Endothelial cell of umbilical vein (primary cell): ENCODE measurements around the gene MCM5. TPM values are rescaled to one million over a fixed set of nuclear protein-coding genes. Genes with fewer than 3 reads are reported as not detected.

ENCODE experiments used
- BruUV-seq: library from RNA; stranded (reverse); fragments of 400-500 nt; replicated peaks from 2 replicates; lab custom pipeline; 2021; lab: Mats Ljungman, UMichigan
- CTCF ChIA-PET: fragments of 300-600, 350-600 bp; sonication (Branson Sonifier 250); formaldehyde crosslinking; loops from one replicate; lab custom pipeline; 2021; ENCODE audit warnings: antibody characterized with exemption, inconsistent platforms; lab: Charles Lee
- POLR2A ChIA-PET: fragments of 300-600, 350-600 bp; sonication (Branson Sonifier 250); formaldehyde crosslinking; loops from one replicate; lab custom pipeline; 2021; ENCODE audit warnings: antibody characterized with exemption, inconsistent platforms; lab: Charles Lee
- DNase-seq: peaks from one replicate; pipeline ENCODE4 v3.0.0-alpha.2; 2011; ENCODE audit warnings: low read depth, low spot score
- FAIRE-seq: peaks from 2 replicates; lab custom pipeline; 2011; peaks lifted over from hg19 to GRCh38; lab: Jason Lieb, UNC
- H2AFZ ChIP-seq: 2 replicates; pipeline ENCODE4 v1.6.0; 2012; ENCODE audit warnings: low read depth, low read length, control low read depth, inconsistent platforms
- H3K27ac ChIP-seq: 2 replicates; pipeline ENCODE4 v1.5.1; 2011; ENCODE audit warnings: low read depth, mild to moderate bottlenecking, control low read depth, low read length, moderate library complexity; ENCODE audit not compliant: insufficient read depth
- H3K27me3 ChIP-seq, 2 experiments: 2 replicates each; pipeline versions ENCODE4 v1.6.0 to v1.6.1; 2011; ENCODE audit warnings: low read length in 2 of 2, mixed read lengths in 1 of 2; ENCODE audit not compliant: control insufficient read depth in 2 of 2, insufficient read depth in 2 of 2
- H3K36me3 ChIP-seq, 2 experiments: 2 replicates in 1 of 2; 3 replicates in 1 of 2; pipeline ENCODE4 v1.5.1; 2011; ENCODE audit warnings: low read length in 2 of 2, mild to moderate bottlenecking in 1 of 2, moderate library complexity in 1 of 2; ENCODE audit not compliant: control insufficient read depth in 2 of 2, insufficient read depth in 2 of 2; ENCODE audit errors: extremely low read depth in 1 of 2
- H3K4me1 ChIP-seq: 3 replicates; pipeline ENCODE4 v1.5.1; 2011; ENCODE audit warnings: mild to moderate bottlenecking, low read length; ENCODE audit not compliant: control insufficient read depth, insufficient read depth; ENCODE audit errors: extremely low read depth
- H3K4me2 ChIP-seq: 2 replicates; pipeline ENCODE4 v1.6.1; 2011; ENCODE audit warnings: low read length, control low read depth, mixed read lengths; ENCODE audit not compliant: insufficient read depth
- H3K4me3 ChIP-seq, 3 experiments: fragments of 200-600 bp in 1 of 3; sonication (generic), shearing (Covaris generic) in 1 of 3; replicated peaks in 1 of 3; 2 replicates each; pipeline ENCODE4 v1.5.1; 2011 to 2016; ENCODE audit warnings: control low read depth in 3 of 3, low read length in 3 of 3, mild to moderate bottlenecking in 2 of 3, inconsistent platforms in 1 of 3, low read depth in 1 of 3, moderate library complexity in 1 of 3; ENCODE audit not compliant: insufficient read depth in 1 of 3
- H3K79me2 ChIP-seq: 2 replicates; pipeline ENCODE4 v1.6.0; 2012; ENCODE audit warnings: low read length, inconsistent platforms; ENCODE audit not compliant: control insufficient read depth, insufficient read depth
- H3K9ac ChIP-seq: replicated peaks from 2 replicates; pipeline ENCODE3; 2011; ENCODE audit warnings: low read length, control low read depth; ENCODE audit not compliant: insufficient read depth; ENCODE audit errors: extremely low read depth
- H3K9me1 ChIP-seq: replicated peaks from 3 replicates; pipeline ENCODE4 v1.6.0; 2011; ENCODE audit warnings: mild to moderate bottlenecking, low read length; ENCODE audit not compliant: control insufficient read depth, insufficient read depth; ENCODE audit errors: extremely low read depth
- H3K9me3 ChIP-seq: replicated peaks from 2 replicates; pipeline ENCODE4 v1.5.1; 2012; ENCODE audit warnings: low read length, inconsistent platforms; ENCODE audit not compliant: control insufficient read depth, insufficient read depth
- H4K20me1 ChIP-seq: replicated peaks from 2 replicates; pipeline ENCODE3; 2011; ENCODE audit warnings: mild to moderate bottlenecking, low read length; ENCODE audit not compliant: control insufficient read depth, insufficient read depth; ENCODE audit errors: extremely low read depth
- CTCF ChIP-seq, 2 donors: IDR thresholded peaks; 1 replicate in 1 of 2; 2 replicates in 1 of 2; pipeline ENCODE4 v1.5.1; 2011; ENCODE audit warnings: low read length in 2 of 2, mild to moderate bottlenecking in 2 of 2, moderate library complexity in 2 of 2, control low read depth in 1 of 2, inconsistent platforms in 1 of 2, low read depth in 1 of 2; ENCODE audit not compliant: insufficient read depth in 1 of 2; ENCODE audit errors: extremely low read depth in 1 of 2
- EZH2 ChIP-seq: IDR thresholded peaks from 2 replicates; pipeline ENCODE4 v1.6.1; 2012; ENCODE audit warnings: borderline replicate concordance, low read depth, mild to moderate bottlenecking, moderate library complexity, low read length, inconsistent platforms; ENCODE audit not compliant: severe bottlenecking
- MAX ChIP-seq: IDR thresholded peaks from 2 replicates; pipeline ENCODE4 v1.6.1; 2011; ENCODE audit not compliant: insufficient read depth, insufficient read length
- MYC ChIP-seq: IDR thresholded peaks from one replicate; pipeline ENCODE4 v1.6.1; 2011; ENCODE audit warnings: mild to moderate bottlenecking, low read depth, low read length
- POLR2AphosphoS5 ChIP-seq: IDR thresholded peaks from 2 replicates; pipeline ENCODE4 v1.6.1; 2012; ENCODE audit warnings: low read depth, mild to moderate bottlenecking, control low read depth, low read length, moderate library complexity; ENCODE audit not compliant: insufficient read depth
- dilution Hi-C: fragments of 300-500 bp; cut with MboI; formaldehyde crosslinking; loops from one replicate; pipeline ENCODE4 v1.15.0; 2019; ENCODE audit warnings: low sequenced_read_pairs; ENCODE audit not compliant: extremely low pct_ligation_motif_present
- intact Hi-C: fragments of 100-400 bp; cut with micrococcal nuclease; formaldehyde crosslinking; loops from one replicate; pipeline ENCODE4 v1.10.0; 2022
- polyA plus RNA-seq, 4 experiments: library from polyadenylated mRNA; depleted of rRNA in 3 of 4; stranded (reverse) in 3 of 4; unstranded in 1 of 4; fragments of >200 nt; gene quantifications; 2 replicates each; pipeline versions ENCODE4 v1.2.1 to v1.2.3, GENCODE V29; 2011 to 2012; ENCODE audit warnings: missing spikeins in 1 of 4
- total RNA-seq: library from RNA; stranded (reverse); gene quantifications from 2 replicates; pipeline ENCODE4 v1.2.3, GENCODE V29; 2021

MCM5 gene
- total and polyA plus RNA-seq, 2 donors (not counting 3 experiments of a cell fraction or from before 2014, with no cell fraction given): 67.8 to 111 TPM

GRCh38 chr22:35430897-35431322, 31.0 kb downstream of the MCM5 start:
- H3K4me3 ChIP-seq: no peak overlapping the region
- TF ChIP-seq MAX (no peak), CTCF (IDR thresholded peaks at IDR 0.05; ENCODE audit: extremely low read depth in 1 of 2, insufficient read depth in 1 of 2, low read depth in 1 of 2, low read length in 2 of 2) (peak; percentile 97 to 98), MYC (no peak), POLR2AphosphoS5 (peak; percentile 21), EZH2 (no peak)
- dilution Hi-C loops (no loop called here), intact Hi-C loops (loop anchor here (1.0 kb wide), 4 partner anchors 81 to 693 kb away; no protein-coding TSS in a partner anchor)
- peak overlapping the region; percentile 21 for H2AFZ ChIP-seq
- no peaks in the 10 kb centered on the region for H3K4me1 ChIP-seq
- FAIRE-seq (peak; percentile 83), DNase-seq (peak; percentile 90)
- H3K4me2 ChIP-seq: no peak overlapping the region
- BruUV-seq: no TSS peak
- no peaks in the 10 kb centered on the region for H3K27me3 ChIP-seq
- H3K9me3 ChIP-seq: no peaks in the 10 kb centered on the region
- H3K79me2 ChIP-seq: no peaks in the 10 kb centered on the region
- no peaks in the 10 kb centered on the region for H3K9me1 ChIP-seq
- CTCF ChIA-PET: interaction anchor here (0.5 to 9.4 kb wide), 61 partner anchors 11 to 693 kb away, joined by 3 to 196 read pairs (median 4); partner anchors contain the start of genes MB, RASD2 and RBFOX2
- POLR2A ChIA-PET: no interaction called here
- no peak overlapping the region for H3K9ac ChIP-seq
- H3K36me3 ChIP-seq: peaks cover 0 to 2% of the 10 kb centered on the region in 2 experiments
- no peaks in the 10 kb centered on the region for H4K20me1 ChIP-seq
- peak overlapping the region; percentile 23 for H3K27ac ChIP-seq
